A549 (cell line): ENCODE measurements around the gene ESRP2. TPM values are rescaled to one million over a fixed set of nuclear protein-coding genes. Genes with fewer than 3 reads are reported as not detected.

Experiments
- BHLHE40 ChIP-seq: IDR thresholded peaks from 2 replicates; pipeline ENCODE4 v1.6.1; 2012; ENCODE audit warnings: low read depth, low read length, inconsistent platforms
- CBX8 ChIP-seq: fragments of 200-600 bp; sonication (generic); IDR thresholded peaks from 2 replicates; pipeline ENCODE4 v1.6.1; 2016
- CHD2 ChIP-seq: fragments of 150-350 bp; IDR thresholded peaks from 2 replicates; pipeline ENCODE4 v1.6.1; 2014; ENCODE audit warnings: low read length; ENCODE audit not compliant: partially characterized antibody
- EHMT2 ChIP-seq: fragments of 200-600 bp; sonication (generic); IDR thresholded peaks from 2 replicates; pipeline ENCODE4 v1.6.1; 2016; ENCODE audit warnings: antibody characterized with exemption, low read depth, mild to moderate bottlenecking, moderate library complexity
- ESRRA ChIP-seq: fragments of 150-350 bp; IDR thresholded peaks from 2 replicates; pipeline ENCODE4 v1.6.1; 2014; ENCODE audit warnings: mild to moderate bottlenecking, low read length, borderline replicate concordance
- FOSL2 ChIP-seq, 2 experiments: fragments of 450-650 bp in 1 of 2; fragments of >200 bp in 1 of 2; sonication (Bioruptor Twin) in 1 of 2; formaldehyde crosslinking; IDR thresholded peaks; 2 replicates each; pipeline versions ENCODE4 v1.5.0 to v1.6.1; 2016 to 2020; ENCODE audit warnings: mild to moderate bottlenecking in 1 of 2, moderate library complexity in 1 of 2
- FOXS1 ChIP-seq: fragments of 250-450 bp; sonication (Bioruptor Pico); IDR thresholded peaks from 2 replicates; pipeline ENCODE4 v1.5.0; 2020; ENCODE audit warnings: mild to moderate bottlenecking, moderate library complexity
- HEYL ChIP-seq: fragments of 250-450 bp; sonication (Bioruptor Pico); IDR thresholded peaks from 2 replicates; pipeline ENCODE4 v1.8.0; 2021; ENCODE audit warnings: mild to moderate bottlenecking, moderate library complexity
- HOXA7 ChIP-seq: fragments of 250-450 bp; sonication (Bioruptor Pico); IDR thresholded peaks from 2 replicates; pipeline ENCODE4 v1.5.0; 2020; ENCODE audit warnings: mild to moderate bottlenecking, moderate library complexity
- KDM1A ChIP-seq: fragments of 200-600 bp; sonication (generic); IDR thresholded peaks from 2 replicates; pipeline ENCODE4 v1.6.1; 2016; ENCODE audit warnings: low read depth, mild to moderate bottlenecking
- MAFK ChIP-seq: fragments of 450-650 bp; IDR thresholded peaks from 2 replicates; pipeline ENCODE4 v1.6.1; 2014; ENCODE audit not compliant: partially characterized antibody
- MYC ChIP-seq: IDR thresholded peaks from 2 replicates; pipeline ENCODE4 v1.6.1; 2012; ENCODE audit warnings: mild to moderate bottlenecking, inconsistent platforms, low read length, improper control_type of control experiment, borderline replicate concordance
- NFE2L2 ChIP-seq: fragments of 150-350 bp; conservative IDR thresholded peaks from 2 replicates; pipeline ENCODE4 v1.6.1; 2014; ENCODE audit warnings: low read length
- NPAS2 ChIP-seq: fragments of 250-450 bp; sonication (Bioruptor Pico); IDR thresholded peaks from 2 replicates; pipeline ENCODE4 v1.8.0; 2022; ENCODE audit warnings: mild to moderate bottlenecking, moderate library complexity, borderline replicate concordance
- PHF8 ChIP-seq: fragments of 200-600 bp; sonication (generic); IDR thresholded peaks from 2 replicates; pipeline ENCODE4 v1.6.1; 2016; ENCODE audit warnings: low read depth, mild to moderate bottlenecking, antibody characterized with exemption, moderate library complexity, borderline replicate concordance
- RAD21 ChIP-seq, 2 experiments: fragments of >200 bp in 1 of 2; sonication (Bioruptor Twin) in 1 of 2; formaldehyde crosslinking in 1 of 2; IDR thresholded peaks in 1 of 2; conservative IDR thresholded peaks in 1 of 2; 2 replicates in 1 of 2; 3 replicates in 1 of 2; pipeline ENCODE4 v1.6.1; 2012 to 2018; ENCODE audit warnings: inconsistent platforms in 1 of 2
- RARB ChIP-seq: fragments of 250-450 bp; sonication (Bioruptor Pico); IDR thresholded peaks from 2 replicates; pipeline ENCODE4 v1.8.0; 2021; ENCODE audit warnings: mild to moderate bottlenecking, moderate library complexity
- RCOR1 ChIP-seq: fragments of 150-350 bp; IDR thresholded peaks from 2 replicates; pipeline ENCODE4 v1.6.1; 2014; ENCODE audit warnings: antibody characterized with exemption, low read length, low read depth
- RFX5 ChIP-seq: fragments of 450-650 bp; IDR thresholded peaks from 2 replicates; pipeline ENCODE4 v1.7.1; 2014; ENCODE audit warnings: antibody characterized with exemption, mild to moderate bottlenecking, moderate library complexity
- SMC3 ChIP-seq: fragments of >200 bp; sonication (Bioruptor Twin); formaldehyde crosslinking; IDR thresholded peaks from 3 replicates; pipeline ENCODE4 v1.6.1; 2018; ENCODE audit warnings: inconsistent platforms
- TFCP2L1 ChIP-seq: fragments of 250-450 bp; sonication (Bioruptor Pico); IDR thresholded peaks from 2 replicates; pipeline ENCODE4 v1.5.0; 2021; ENCODE audit warnings: mild to moderate bottlenecking
- TP53 ChIP-seq: fragments of 250-450 bp; sonication (Bioruptor Pico); IDR thresholded peaks from 2 replicates; pipeline ENCODE4 v1.5.0; 2021; ENCODE audit warnings: mild to moderate bottlenecking, moderate library complexity
- ZC3H11A ChIP-seq: fragments of 450-650 bp; IDR thresholded peaks from 2 replicates; pipeline ENCODE4 v1.6.1; 2014; ENCODE audit warnings: antibody characterized with exemption, mild to moderate bottlenecking
- ZFP36 ChIP-seq: fragments of 450-650 bp; IDR thresholded peaks from 2 replicates; pipeline ENCODE4 v1.6.1; 2014; ENCODE audit warnings: borderline replicate concordance; ENCODE audit not compliant: partially characterized antibody
- ZSCAN20 ChIP-seq: fragments of 250-450 bp; sonication (Bioruptor Pico); IDR thresholded peaks from 2 replicates; pipeline ENCODE4 v1.8.0; 2022; ENCODE audit warnings: mild to moderate bottlenecking, moderate library complexity
- polyA plus RNA-seq, 4 experiments: library from polyadenylated mRNA; depleted of rRNA in 3 of 4; stranded (reverse); fragments of >200 nt; fragmentation: RNase III in 1 of 4; extraction: RNeasy Plus Mini Kit Qiagen cat#74134 plus additional on column Dnase treatment in 1 of 4; gene quantifications; 2 replicates in 3 of 4; 3 replicates in 1 of 4; pipeline ENCODE4 v1.2.3, GENCODE V29; 2011 to 2017
- TF ChIP-seq, protein P1 (sequence below): fragments of >200 bp; sonication (Bioruptor Twin); formaldehyde crosslinking; IDR thresholded peaks from 3 replicates; pipeline ENCODE4 v1.5.1; 2016
- TF ChIP-seq, protein P2 (sequence below): IDR thresholded peaks from 2 replicates; pipeline ENCODE4 v1.6.1; 2012
- TF ChIP-seq, protein P3 (sequence below): IDR thresholded peaks from 2 replicates; pipeline ENCODE4 v1.6.1; 2012

ESRP2 gene
- polyA plus RNA-seq, 2 of the 4 experiments (the other 2 are of a cell fraction): 0.08 to 0.09 TPM

DNA sequence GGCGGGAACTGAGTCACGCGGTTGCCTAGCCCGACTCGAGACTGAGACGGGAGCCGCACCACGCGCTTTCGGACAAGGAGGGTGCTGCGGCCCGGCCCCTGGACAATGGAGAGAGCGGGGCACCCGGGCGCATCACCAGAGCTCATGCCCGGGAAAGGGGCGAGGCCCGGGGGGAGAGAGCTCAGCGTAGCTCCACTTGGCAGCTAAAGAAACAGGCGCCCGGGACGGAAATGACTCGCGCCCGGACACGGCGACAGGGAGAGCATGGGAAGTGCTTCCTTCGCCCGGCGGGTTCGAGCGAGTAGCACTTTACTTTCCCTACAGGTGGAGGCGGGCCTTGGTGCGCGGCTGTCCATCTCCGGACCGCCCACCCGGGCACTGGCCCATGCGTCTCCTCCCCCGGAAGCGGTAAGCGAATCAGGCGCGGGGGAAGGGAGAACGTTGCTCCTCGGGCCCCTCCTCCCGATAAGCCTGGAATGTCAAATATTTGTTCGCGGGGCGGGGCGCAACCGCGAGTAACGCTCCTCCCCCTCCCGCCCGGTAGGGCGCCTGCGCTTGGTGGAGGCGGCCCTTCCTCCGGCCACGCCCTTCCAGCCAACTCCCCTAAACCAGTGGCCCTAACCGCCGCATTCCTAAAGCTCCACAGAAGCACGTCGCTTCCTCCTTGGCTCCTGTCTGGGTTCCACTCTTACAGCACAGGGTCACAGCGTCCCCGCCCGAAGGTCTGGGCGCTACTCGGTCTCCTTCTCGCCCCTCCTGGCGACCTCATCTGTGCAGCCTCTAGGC, 1.5 kb upstream of the ESRP2 start (continued):
- TF ChIP-seq, protein P1, sequence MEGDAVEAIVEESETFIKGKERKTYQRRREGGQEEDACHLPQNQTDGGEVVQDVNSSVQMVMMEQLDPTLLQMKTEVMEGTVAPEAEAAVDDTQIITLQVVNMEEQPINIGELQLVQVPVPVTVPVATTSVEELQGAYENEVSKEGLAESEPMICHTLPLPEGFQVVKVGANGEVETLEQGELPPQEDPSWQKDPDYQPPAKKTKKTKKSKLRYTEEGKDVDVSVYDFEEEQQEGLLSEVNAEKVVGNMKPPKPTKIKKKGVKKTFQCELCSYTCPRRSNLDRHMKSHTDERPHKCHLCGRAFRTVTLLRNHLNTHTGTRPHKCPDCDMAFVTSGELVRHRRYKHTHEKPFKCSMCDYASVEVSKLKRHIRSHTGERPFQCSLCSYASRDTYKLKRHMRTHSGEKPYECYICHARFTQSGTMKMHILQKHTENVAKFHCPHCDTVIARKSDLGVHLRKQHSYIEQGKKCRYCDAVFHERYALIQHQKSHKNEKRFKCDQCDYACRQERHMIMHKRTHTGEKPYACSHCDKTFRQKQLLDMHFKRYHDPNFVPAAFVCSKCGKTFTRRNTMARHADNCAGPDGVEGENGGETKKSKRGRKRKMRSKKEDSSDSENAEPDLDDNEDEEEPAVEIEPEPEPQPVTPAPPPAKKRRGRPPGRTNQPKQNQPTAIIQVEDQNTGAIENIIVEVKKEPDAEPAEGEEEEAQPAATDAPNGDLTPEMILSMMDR: no peak
- TF ChIP-seq CBX8: no peak
- no peak for TF ChIP-seq ZC3H11A
- TF ChIP-seq MYC: peak; percentile 18; the same call in 1 of the 2 replicates
- no peak for TF ChIP-seq HOXA7
- TF ChIP-seq PHF8: peak; percentile 51
- TF ChIP-seq EHMT2: no peak
- TF ChIP-seq RFX5: no peak
- TF ChIP-seq ZFP36: no peak
- TF ChIP-seq, protein P2, sequence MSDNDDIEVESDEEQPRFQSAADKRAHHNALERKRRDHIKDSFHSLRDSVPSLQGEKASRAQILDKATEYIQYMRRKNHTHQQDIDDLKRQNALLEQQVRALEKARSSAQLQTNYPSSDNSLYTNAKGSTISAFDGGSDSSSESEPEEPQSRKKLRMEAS: peak; percentile 74
- TF ChIP-seq HEYL: no peak
- TF ChIP-seq ESRRA: no peak
- TF ChIP-seq FOXS1 (CRISPR knock-in tag): no peak
- no peak for TF ChIP-seq RCOR1
- TF ChIP-seq NPAS2 (CRISPR knock-in tag): no peak
- TF ChIP-seq RARB (CRISPR knock-in tag): no peak
- 0 out of 2 replicates have a peak, but pooled peaks have one; percentile 23 for TF ChIP-seq TFCP2L1 (CRISPR knock-in tag)
- TF ChIP-seq, protein P3, sequence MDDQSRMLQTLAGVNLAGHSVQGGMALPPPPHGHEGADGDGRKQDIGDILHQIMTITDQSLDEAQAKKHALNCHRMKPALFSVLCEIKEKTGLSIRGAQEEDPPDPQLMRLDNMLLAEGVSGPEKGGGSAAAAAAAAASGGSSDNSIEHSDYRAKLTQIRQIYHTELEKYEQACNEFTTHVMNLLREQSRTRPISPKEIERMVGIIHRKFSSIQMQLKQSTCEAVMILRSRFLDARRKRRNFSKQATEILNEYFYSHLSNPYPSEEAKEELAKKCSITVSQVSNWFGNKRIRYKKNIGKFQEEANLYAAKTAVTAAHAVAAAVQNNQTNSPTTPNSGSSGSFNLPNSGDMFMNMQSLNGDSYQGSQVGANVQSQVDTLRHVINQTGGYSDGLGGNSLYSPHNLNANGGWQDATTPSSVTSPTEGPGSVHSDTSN: no peak
- TF ChIP-seq RAD21 (conservative IDR thresholded peaks at IDR 0.05 in 1 of 2, IDR thresholded peaks at IDR 0.05 in 1 of 2): no peak
- TF ChIP-seq CHD2: no peak
- no peak for TF ChIP-seq FOSL2 (IDR thresholded peaks at IDR 0.05)
- peak; percentile 6; the same call in 1 of the 2 replicates for TF ChIP-seq FOSL2 (CRISPR knock-in tag; IDR thresholded peaks at IDR 0.05)
- TF ChIP-seq NFE2L2: no peak
- TF ChIP-seq SMC3: no peak
- no peak for TF ChIP-seq MAFK
- TF ChIP-seq BHLHE40: no peak
- TF ChIP-seq TP53 (CRISPR knock-in tag): 0 out of 2 replicates have a peak, but pooled peaks have one; percentile 70
- no peak for TF ChIP-seq KDM1A
- no peak for TF ChIP-seq ZSCAN20 (CRISPR knock-in tag)
